ENCODE results near the gene INHBC. TPM values are rescaled to one million over a fixed set of nuclear protein-coding genes. Genes with fewer than 3 reads are reported as not detected.

Gene INHBC
- total RNA-seq, 2 donors from 2014 or later: not detected

DNA sequence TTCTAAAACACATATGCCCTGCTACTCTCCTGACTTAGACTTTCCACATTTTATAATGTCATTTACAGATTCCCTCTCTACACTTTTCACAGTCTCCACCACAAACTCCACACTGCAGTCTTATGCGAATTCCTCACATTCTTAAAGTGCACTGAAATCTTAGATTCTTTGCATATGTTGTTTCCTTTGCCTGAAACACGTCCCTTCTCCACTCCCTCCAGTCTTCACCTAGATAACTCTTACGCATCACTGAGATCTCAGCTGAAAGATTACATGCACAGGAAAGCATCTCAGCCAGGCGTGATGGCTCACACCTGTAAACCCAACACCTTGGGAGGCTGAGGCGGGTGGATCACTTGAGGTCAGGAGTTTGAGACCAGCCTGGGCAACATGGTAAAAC, 48.9 kb downstream of the INHBC start:
- H3K36me3 ChIP-seq: no peaks in the 10 kb centered on the region
- no peak for DNase-seq (ENCODE audit: low spot score)
- no peak overlapping the region for H3K4me3 ChIP-seq
- no peak overlapping the region for H3K27ac ChIP-seq
- peaks cover 0 to 6% of the 10 kb centered on the region in 2 donors for H3K4me1 ChIP-seq
- no peaks in the 10 kb centered on the region for H3K9me3 ChIP-seq
- TF ChIP-seq, protein P1, sequence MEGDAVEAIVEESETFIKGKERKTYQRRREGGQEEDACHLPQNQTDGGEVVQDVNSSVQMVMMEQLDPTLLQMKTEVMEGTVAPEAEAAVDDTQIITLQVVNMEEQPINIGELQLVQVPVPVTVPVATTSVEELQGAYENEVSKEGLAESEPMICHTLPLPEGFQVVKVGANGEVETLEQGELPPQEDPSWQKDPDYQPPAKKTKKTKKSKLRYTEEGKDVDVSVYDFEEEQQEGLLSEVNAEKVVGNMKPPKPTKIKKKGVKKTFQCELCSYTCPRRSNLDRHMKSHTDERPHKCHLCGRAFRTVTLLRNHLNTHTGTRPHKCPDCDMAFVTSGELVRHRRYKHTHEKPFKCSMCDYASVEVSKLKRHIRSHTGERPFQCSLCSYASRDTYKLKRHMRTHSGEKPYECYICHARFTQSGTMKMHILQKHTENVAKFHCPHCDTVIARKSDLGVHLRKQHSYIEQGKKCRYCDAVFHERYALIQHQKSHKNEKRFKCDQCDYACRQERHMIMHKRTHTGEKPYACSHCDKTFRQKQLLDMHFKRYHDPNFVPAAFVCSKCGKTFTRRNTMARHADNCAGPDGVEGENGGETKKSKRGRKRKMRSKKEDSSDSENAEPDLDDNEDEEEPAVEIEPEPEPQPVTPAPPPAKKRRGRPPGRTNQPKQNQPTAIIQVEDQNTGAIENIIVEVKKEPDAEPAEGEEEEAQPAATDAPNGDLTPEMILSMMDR (IDR thresholded peaks at IDR 0.05): no peak
- no peaks in the 10 kb centered on the region for H3K27me3 ChIP-seq

DNA sequence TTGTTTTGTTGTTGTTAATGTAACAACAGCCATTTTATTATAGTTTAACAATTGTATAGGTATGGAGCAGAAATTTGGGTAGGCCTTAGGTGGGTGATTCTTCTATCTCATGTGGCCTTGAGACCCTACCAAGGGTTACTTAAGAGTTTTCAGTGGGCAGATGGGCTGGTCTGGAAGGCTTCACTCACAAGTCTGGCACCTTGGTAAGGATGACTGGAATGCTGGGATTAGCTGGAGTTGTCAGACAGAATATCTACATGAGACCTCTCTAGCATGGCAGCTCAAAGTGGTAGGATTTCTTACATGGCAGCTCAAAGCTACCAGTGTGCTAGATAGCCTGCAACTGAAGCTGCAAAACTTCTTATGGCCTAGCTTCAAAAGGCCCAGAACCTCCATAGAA, 51.1 kb downstream of the INHBC start:
- H3K4me1 ChIP-seq: peaks cover 0 to 15% of the 10 kb centered on the region in 2 donors
- no peaks in the 10 kb centered on the region for H3K27me3 ChIP-seq
- TF ChIP-seq, protein P1 (IDR thresholded peaks at IDR 0.05): no peak
- H3K27ac ChIP-seq: no peak overlapping the region
- no peak for DNase-seq (ENCODE audit: low spot score)
- no peak overlapping the region for H3K4me3 ChIP-seq
- H3K36me3 ChIP-seq: peaks cover 18% of the 10 kb centered on the region
- H3K9me3 ChIP-seq: no peaks in the 10 kb centered on the region

DNA sequence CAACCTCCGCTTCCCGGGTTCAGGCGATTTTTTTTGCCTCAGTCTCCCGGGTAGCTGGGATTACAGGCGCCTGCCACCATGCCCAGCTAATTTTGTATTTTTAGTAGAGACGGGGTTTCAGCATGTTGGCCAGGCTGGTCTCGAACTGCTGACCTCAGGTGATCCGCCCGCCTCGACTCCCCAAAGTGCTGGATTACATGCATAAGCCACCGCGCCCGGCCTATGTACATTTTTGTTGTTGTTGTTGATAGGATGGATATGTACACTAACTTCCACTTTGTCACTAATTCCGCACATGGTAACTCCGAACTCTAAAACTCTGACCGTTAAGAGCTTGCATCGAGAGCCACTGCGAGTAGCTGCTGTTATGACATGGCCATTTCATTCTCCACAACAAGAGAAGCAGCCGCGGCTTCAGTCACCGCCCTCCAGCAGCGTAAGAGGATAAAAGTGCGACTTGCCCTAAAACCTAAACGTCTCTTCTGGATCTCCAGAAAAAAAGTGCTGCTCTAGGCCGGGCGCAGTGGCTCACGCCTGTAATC, 52.5 kb downstream of the INHBC start:
- peak overlapping the region in 1 of 2 donors; percentile 78 for H3K27ac ChIP-seq
- no peaks in the 10 kb centered on the region for H3K9me3 ChIP-seq
- peak overlapping the region; percentile 71 to 80 for H3K4me3 ChIP-seq
- peaks cover 0 to 15% of the 10 kb centered on the region in 2 donors for H3K4me1 ChIP-seq
- DNase-seq (ENCODE audit: low spot score): no peak
- H3K27me3 ChIP-seq: no peaks in the 10 kb centered on the region
- H3K36me3 ChIP-seq: peaks cover 30% of the 10 kb centered on the region
- TF ChIP-seq, protein P1 (IDR thresholded peaks at IDR 0.05): no peak

DNA sequence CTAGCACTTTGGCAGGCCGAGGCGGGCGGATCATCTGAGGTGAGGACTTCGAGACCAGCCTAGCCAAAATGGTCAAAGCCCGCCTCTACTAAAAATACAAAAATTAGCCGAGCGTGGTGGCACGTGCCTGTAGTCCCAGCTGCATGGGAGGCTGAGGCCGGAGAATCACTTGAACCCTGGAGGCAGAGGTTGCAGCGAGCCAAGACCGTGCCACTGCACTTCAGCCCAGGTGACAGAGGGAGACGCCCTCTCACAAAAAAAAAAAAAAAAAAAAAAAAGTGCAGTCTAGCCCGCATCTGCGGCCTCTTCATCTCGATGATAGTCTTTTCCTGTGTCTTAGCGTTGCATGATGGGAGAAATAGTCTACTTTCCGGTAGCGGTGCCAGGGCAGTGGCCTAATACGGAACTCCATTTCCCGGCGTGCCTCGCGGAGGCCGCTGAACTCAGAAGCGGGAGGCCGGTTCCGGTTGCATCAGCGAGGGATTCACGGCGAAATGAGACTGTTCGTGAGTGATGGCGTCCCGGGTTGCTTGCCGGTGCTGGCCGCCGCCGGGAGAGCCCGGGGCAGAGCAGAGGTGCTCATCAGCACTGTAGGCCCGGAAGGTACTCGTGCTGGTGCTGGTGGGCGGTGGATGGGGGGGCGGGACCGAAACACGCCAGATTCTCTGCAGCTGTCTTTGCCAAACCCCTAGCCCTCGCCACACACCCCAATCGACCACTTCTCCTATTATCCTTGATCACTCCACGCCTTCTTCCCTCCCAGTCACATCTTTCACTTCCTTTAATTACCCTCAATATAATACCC, 53.2 kb downstream of the INHBC start, which contains the start of gene MARS1:
Gene MARS1 (plus strand): TSS at position 472 of the 805 bp plus-strand sequence. CDS start 23 bp downstream, at position 495.
- Histone ChIP-seq H3K4me1 (peaks cover 0 to 15% of the 10 kb centered on the region in 2 donors), H3K27me3 (no peaks in the 10 kb centered on the region), H3K4me3 (peak within 1 kb of the TSS; percentile 71 to 80), H3K36me3 (peaks cover 30% of the 10 kb centered on the region), H3K9me3 (no peaks in the 10 kb centered on the region), H3K27ac (peak within 1 kb of the TSS; percentile 61 to 78)
- DNase-seq (ENCODE audit: low spot score): peak; percentile 95
- TF ChIP-seq, protein P1 (IDR thresholded peaks at IDR 0.05): no peak

DNA sequence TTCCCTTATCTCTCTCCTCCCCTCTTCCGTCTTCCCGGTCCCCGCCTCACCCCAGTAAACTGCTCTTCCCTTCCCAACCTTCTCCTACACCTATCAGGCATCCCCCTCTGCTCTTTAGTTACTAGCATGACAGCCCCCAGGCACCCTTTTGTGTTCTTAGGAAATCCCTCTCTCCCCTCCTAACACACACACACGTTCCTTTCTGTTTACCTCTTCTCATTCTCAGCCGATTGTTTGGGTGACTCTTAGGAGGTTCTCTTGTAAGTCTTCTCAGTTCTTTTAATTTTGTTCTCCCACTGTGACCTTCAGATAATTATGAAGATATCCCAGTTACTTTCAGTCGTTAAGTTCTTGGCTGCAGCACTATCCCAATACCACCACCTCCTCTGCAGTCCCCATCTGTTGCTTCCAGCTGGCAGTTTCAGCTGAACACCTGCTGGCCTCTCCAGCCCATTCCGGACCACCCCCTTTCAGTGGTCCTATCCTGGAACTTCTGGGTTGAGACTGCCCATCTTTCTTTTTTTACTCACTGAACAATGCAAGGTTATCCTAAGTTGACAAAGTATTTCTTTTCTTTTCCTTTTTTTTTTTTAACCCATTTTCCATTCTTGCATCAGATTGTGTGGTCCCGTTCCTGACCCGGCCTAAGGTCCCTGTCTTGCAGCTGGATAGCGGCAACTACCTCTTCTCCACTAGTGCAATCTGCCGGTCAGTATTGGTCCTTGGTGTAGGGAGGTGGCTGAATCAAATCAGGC, 54.0 kb downstream of the INHBC start:
- peak overlapping the region; percentile 61 to 78 for H3K27ac ChIP-seq
- TF ChIP-seq, protein P1 (IDR thresholded peaks at IDR 0.05): no peak

More for the DNA sequence above, 54.0 kb downstream of the INHBC start:
- peaks cover 0 to 15% of the 10 kb centered on the region in 2 donors for H3K4me1 ChIP-seq
- H3K27me3 ChIP-seq: no peaks in the 10 kb centered on the region
- DNase-seq (ENCODE audit: low spot score): no peak
- no peaks in the 10 kb centered on the region for H3K9me3 ChIP-seq
- H3K36me3 ChIP-seq: peaks cover 30% of the 10 kb centered on the region
- H3K4me3 ChIP-seq: peak overlapping the region; percentile 71 to 80

All from right atrium auricular region (tissue), 2 donors.